HL-60 (cell line): ENCODE results near the gene CTIF.

Experiments
- DNase-seq, 2 experiments: peaks; one replicate each; pipeline ENCODE4 v3.0.0-alpha.2; 2010 to 2020; ENCODE audit warnings: low read depth in 1 of 2, low spot score in 1 of 2
- H3K27ac ChIP-seq: fragments of 250-450 bp; sonication (Bioruptor Pico); replicated peaks from 2 replicates; pipeline ENCODE4 v1.5.1; 2020; ENCODE audit warnings: mild to moderate bottlenecking, moderate library complexity
- H3K27me3 ChIP-seq: fragments of 250-450 bp; sonication (Bioruptor Pico); 2 replicates; pipeline ENCODE4 v1.5.1; 2021; ENCODE audit warnings: mild to moderate bottlenecking, moderate library complexity; ENCODE audit not compliant: insufficient read depth, poor library complexity, severe bottlenecking
- H3K4me3 ChIP-seq: replicated peaks from 2 replicates; pipeline ENCODE4 v1.5.1; 2011; ENCODE audit warnings: mild to moderate bottlenecking, control low read depth, low read length; ENCODE audit not compliant: insufficient read depth
- CTCF ChIP-seq: IDR thresholded peaks from one replicate; pipeline ENCODE4 v1.5.1; 2011; ENCODE audit warnings: low read length, control low read depth, inconsistent platforms; ENCODE audit not compliant: insufficient read depth
- GABPA ChIP-seq: IDR thresholded peaks from 2 replicates; pipeline ENCODE4 v1.6.1; 2012; ENCODE audit warnings: low read depth
- POLR2AphosphoS5 ChIP-seq: IDR thresholded peaks from 2 replicates; pipeline ENCODE4 v1.6.1; 2012; ENCODE audit warnings: low read depth
- REST ChIP-seq: IDR thresholded peaks from 2 replicates; pipeline ENCODE4 v1.6.1; 2012; ENCODE audit warnings: low read depth; ENCODE audit not compliant: insufficient replicate concordance
- SPI1 ChIP-seq: IDR thresholded peaks from 2 replicates; pipeline ENCODE4 v1.6.1; 2012; ENCODE audit warnings: low read depth, mild to moderate bottlenecking, borderline replicate concordance

The CTIF gene

GRCh38 chr18:48846423-48846932 lies 307.6 kb downstream of the CTIF start:
- no peak for TF ChIP-seq POLR2AphosphoS5

GRCh38 chr18:48847807-48848486 lies 309.1 kb downstream of the CTIF start:
- no peak for TF ChIP-seq CTCF
- TF ChIP-seq SPI1 = no peak
- no peak for TF ChIP-seq REST
- no peak for TF ChIP-seq GABPA
- TF ChIP-seq POLR2AphosphoS5 = no peak
- no peak for DNase-seq
- no peak overlapping the region for H3K27ac ChIP-seq

More at GRCh38 chr18:48846423-48846932, 307.6 kb downstream of the CTIF start:
- H3K4me3 ChIP-seq = no peak overlapping the region
- H3K27ac ChIP-seq = no peak overlapping the region
- DNase-seq = no peak
- no peaks in the 10 kb centered on the region for H3K27me3 ChIP-seq

GRCh38 chr18:48848641-48849143 lies 309.9 kb downstream of the CTIF start:
- no peak overlapping the region for H3K4me3 ChIP-seq
- no peak for TF ChIP-seq GABPA
- DNase-seq = no peak
- H3K27ac ChIP-seq = no peak overlapping the region
- H3K27me3 ChIP-seq = no peaks in the 10 kb centered on the region

More at GRCh38 chr18:48847807-48848486, 309.1 kb downstream of the CTIF start:
- Histone ChIP-seq H3K27me3 (no peaks in the 10 kb centered on the region), H3K4me3 (no peak overlapping the region)

- H3K4me3 ChIP-seq = no peak overlapping the region
- DNase-seq = no peak
- no peak for TF ChIP-seq SPI1
- no peak for TF ChIP-seq REST
- no peak for TF ChIP-seq CTCF
- no peak for TF ChIP-seq GABPA
- TF ChIP-seq POLR2AphosphoS5 = no peak
- no peaks in the 10 kb centered on the region for H3K27me3 ChIP-seq
- no peak overlapping the region for H3K27ac ChIP-seq
Observed at GRCh38 chr18:48850822-48851598, 312.2 kb downstream of the CTIF start.
